H1 (cell line): ENCODE data around the gene FAM149B1. TPM values are rescaled to one million over a fixed set of nuclear protein-coding genes. Genes with fewer than 3 reads are reported as not detected.

Experiments used
- CTCF ChIA-PET: fragments of 300-600 bp; sonication (Branson Sonifier 250); formaldehyde crosslinking; loops from one replicate; lab custom pipeline; 2021; ENCODE audit not compliant: partially characterized antibody; lab: Charles Lee
- POLR2A ChIA-PET: fragments of 300-600 bp; sonication (Branson Sonifier 250); formaldehyde crosslinking; loops from one replicate; lab custom pipeline; 2021; ENCODE audit warnings: inconsistent platforms; ENCODE audit not compliant: partially characterized antibody; lab: Charles Lee
- DNase-seq, 2 experiments: peaks; one replicate each; pipeline versions ENCODE4 v3.0.0 to v3.0.0-alpha.2; 2010 to 2022; ENCODE audit warnings: low spot score in 2 of 2, low read depth in 1 of 2, mixed read lengths in 1 of 2
- FAIRE-seq: peaks from 2 replicates; lab custom pipeline; 2011; peaks lifted over from hg19 to GRCh38; lab: Jason Lieb, UNC
- H2AFZ ChIP-seq: 2 replicates; pipeline ENCODE4 v1.8.1; 2012; ENCODE audit warnings: low read length, inconsistent platforms
- H2AK5ac ChIP-seq: 2 replicates; pipeline ENCODE4 v1.6.1; 2013; ENCODE audit warnings: low read depth, low read length
- H2BK120ac ChIP-seq: replicated peaks from 2 replicates; pipeline ENCODE3; 2013; ENCODE audit warnings: low read depth, low read length, inconsistent platforms
- H2BK12ac ChIP-seq: 2 replicates; pipeline ENCODE4 v1.6.1; 2013; ENCODE audit warnings: low read depth, low read length
- H2BK15ac ChIP-seq: 2 replicates; pipeline ENCODE4 v1.6.1; 2013; ENCODE audit warnings: low read length
- H2BK20ac ChIP-seq: 2 replicates; pipeline ENCODE4 v1.6.1; 2013; ENCODE audit warnings: low read length
- H2BK5ac ChIP-seq: 2 replicates; pipeline ENCODE4 v1.6.1; 2013; ENCODE audit warnings: low read depth, low read length
- H3K14ac ChIP-seq: 2 replicates; pipeline ENCODE4 v1.6.1; 2013; ENCODE audit warnings: inconsistent platforms; ENCODE audit not compliant: insufficient read length
- H3K18ac ChIP-seq: 2 replicates; pipeline ENCODE4 v1.6.1; 2013; ENCODE audit warnings: low read length; ENCODE audit errors: extremely low read depth
- H3K23ac ChIP-seq: 2 replicates; pipeline ENCODE4 v1.6.1; 2013; ENCODE audit warnings: inconsistent platforms; ENCODE audit not compliant: insufficient read length
- H3K23me2 ChIP-seq: 2 replicates; pipeline ENCODE4 v1.6.1; 2013; ENCODE audit warnings: low read depth, low read length
- H3K27ac ChIP-seq: 2 replicates; pipeline ENCODE4 v1.6.1; 2011; ENCODE audit warnings: low read depth, low read length, inconsistent platforms
- H3K27me3 ChIP-seq, 4 experiments: replicated peaks in 1 of 4; 1 replicate in 1 of 4; 2 replicates in 3 of 4; pipeline versions ENCODE4 v1.6.1 to v1.8.1; 2011 to 2013; ENCODE audit warnings: low read length in 3 of 4, mild to moderate bottlenecking in 3 of 4, inconsistent platforms in 2 of 4, mixed read lengths in 2 of 4, moderate library complexity in 1 of 4; ENCODE audit not compliant: control insufficient read depth in 3 of 4, insufficient read depth in 3 of 4; ENCODE audit errors: extremely low read depth in 1 of 4
- H3K36me3 ChIP-seq, 4 experiments: 2 replicates each; pipeline versions ENCODE4 v1.6.1 to v1.8.1; 2011 to 2013; ENCODE audit warnings: mild to moderate bottlenecking in 4 of 4, low read length in 3 of 4, moderate library complexity in 2 of 4, control low read depth in 1 of 4, inconsistent platforms in 1 of 4; ENCODE audit not compliant: insufficient read depth in 4 of 4, control insufficient read depth in 2 of 4
- H3K4ac ChIP-seq: replicated peaks from 2 replicates; pipeline ENCODE3; 2013; ENCODE audit warnings: low read length, low read depth, mixed read lengths, inconsistent platforms; ENCODE audit not compliant: insufficient read length
- H3K4me1 ChIP-seq, 4 experiments: replicated peaks in 1 of 4; 1 replicate in 1 of 4; 2 replicates in 3 of 4; pipeline versions ENCODE4 v1.6.1 to v1.8.1; 2011 to 2013; ENCODE audit warnings: low read length in 3 of 4, inconsistent platforms in 2 of 4, mixed read lengths in 1 of 4; ENCODE audit not compliant: insufficient read depth in 4 of 4, control insufficient read depth in 3 of 4
- H3K4me2 ChIP-seq, 2 experiments: 2 replicates each; pipeline versions ENCODE4 v1.6.1 to v1.8.1; 2011 to 2013; ENCODE audit warnings: low read depth in 2 of 2, low read length in 2 of 2, control low read depth in 1 of 2, inconsistent platforms in 1 of 2, mild to moderate bottlenecking in 1 of 2; ENCODE audit not compliant: insufficient read depth in 1 of 2
- H3K4me3 ChIP-seq, 4 experiments: fragments of 200-600, 300-600 bp in 1 of 4; sonication (generic), shearing (Covaris generic), sonication (Bioruptor Twin) in 1 of 4; 2 replicates each; pipeline versions ENCODE4 v1.5.1 to v1.8.1; 2011 to 2016; ENCODE audit warnings: low read length in 4 of 4, low read depth in 3 of 4, control low read depth in 2 of 4, inconsistent platforms in 2 of 4, mild to moderate bottlenecking in 2 of 4, mixed read lengths in 1 of 4, moderate library complexity in 1 of 4; ENCODE audit not compliant: insufficient read depth in 2 of 4; ENCODE audit errors: extremely low read depth in 1 of 4
- H3K56ac ChIP-seq: replicated peaks from 2 replicates; pipeline ENCODE3; 2013; ENCODE audit warnings: low read depth, mild to moderate bottlenecking, mixed read lengths, low read length, inconsistent platforms; ENCODE audit not compliant: insufficient read length
- H3K79me1 ChIP-seq: 2 replicates; pipeline ENCODE4 v1.6.1; 2013; ENCODE audit warnings: low read depth, low read length, control low read depth
- H3K79me2 ChIP-seq, 2 experiments: 2 replicates each; pipeline versions ENCODE4 v1.6.1 to v1.8.1; 2012 to 2013; ENCODE audit warnings: low read length in 2 of 2, mild to moderate bottlenecking in 2 of 2, inconsistent platforms in 1 of 2; ENCODE audit not compliant: insufficient read depth in 2 of 2, control insufficient read depth in 1 of 2
- H3K9ac ChIP-seq, 4 experiments: replicated peaks in 1 of 4; 1 replicate in 1 of 4; 2 replicates in 3 of 4; pipeline versions ENCODE4 v1.6.1 to v1.8.1; 2011 to 2013; ENCODE audit warnings: low read depth in 3 of 4, low read length in 3 of 4, control low read depth in 2 of 4, mild to moderate bottlenecking in 2 of 4, moderate library complexity in 2 of 4, inconsistent platforms in 1 of 4; ENCODE audit errors: extremely low read depth in 1 of 4
- H3K9me3 ChIP-seq, 2 experiments: 2 replicates each; pipeline versions ENCODE4 v1.6.1 to v1.8.1; 2012 to 2013; ENCODE audit warnings: mild to moderate bottlenecking in 2 of 2, moderate library complexity in 2 of 2, control low read depth in 1 of 2, inconsistent platforms in 1 of 2, low read depth in 1 of 2, low read length in 1 of 2, mixed read lengths in 1 of 2; ENCODE audit not compliant: insufficient read depth in 2 of 2
- H4K20me1 ChIP-seq, 2 experiments: replicated peaks in 1 of 2; 2 replicates each; pipeline versions ENCODE3 to v1.8.1; 2011 to 2013; ENCODE audit warnings: inconsistent platforms in 2 of 2, low read length in 2 of 2, mild to moderate bottlenecking in 1 of 2; ENCODE audit not compliant: insufficient read depth in 2 of 2, control insufficient read depth in 1 of 2
- H4K5ac ChIP-seq: 2 replicates; pipeline ENCODE4 v1.6.1; 2013; ENCODE audit warnings: low read length, low read depth, mixed read lengths, inconsistent platforms; ENCODE audit not compliant: insufficient read length
- H4K8ac ChIP-seq: 2 replicates; pipeline ENCODE4 v1.8.0; 2013; ENCODE audit warnings: mild to moderate bottlenecking, moderate library complexity, low read length, inconsistent platforms; ENCODE audit not compliant: insufficient read depth; ENCODE audit errors: extremely low read depth
- H4K91ac ChIP-seq: replicated peaks from 2 replicates; pipeline ENCODE3; 2013; ENCODE audit warnings: low read length, mixed read lengths, inconsistent platforms; ENCODE audit not compliant: insufficient read length
- ASH2L ChIP-seq: fragments of 200-600, 300-600 bp; sonication (generic); IDR thresholded peaks from one replicate; pipeline ENCODE4 v1.7.1; 2017; ENCODE audit warnings: low read length
- BRCA1 ChIP-seq: IDR thresholded peaks from 2 replicates; pipeline ENCODE4 v1.6.1; 2012; ENCODE audit warnings: low read depth, low read length, improper control_type of control experiment
- CBX5 ChIP-seq: fragments of 300-800, 300-1000 bp; sonication (generic); IDR thresholded peaks from 2 replicates; pipeline ENCODE4 v1.7.1; 2016; ENCODE audit warnings: antibody characterized with exemption, low read length, low read depth
- CTBP2 ChIP-seq: IDR thresholded peaks from 2 replicates; pipeline ENCODE4 v1.7.0; 2011; ENCODE audit warnings: borderline replicate concordance, mild to moderate bottlenecking, moderate library complexity, mixed read lengths, low read length; ENCODE audit not compliant: insufficient read depth, insufficient read length
- KDM4A ChIP-seq: IDR thresholded peaks from one replicate; pipeline ENCODE4 v1.7.1; 2012; ENCODE audit warnings: low read depth, mild to moderate bottlenecking, moderate library complexity, low read length, inconsistent platforms; ENCODE audit not compliant: severe bottlenecking
- RNF2 ChIP-seq: fragments of 200-900, 300-1000 bp; sonication (generic); IDR thresholded peaks from 2 replicates; pipeline ENCODE4 v1.7.1; 2016; ENCODE audit warnings: borderline replicate concordance, low read depth, mild to moderate bottlenecking, antibody characterized with exemption, low read length; ENCODE audit not compliant: poor library complexity, severe bottlenecking; ENCODE audit errors: missing control alignments
- WGBS, 2 experiments: shearing (Covaris generic) in 1 of 2; methylation state at CpG; one replicate each; pipeline versions ENCODE4 v1.1.6 to v1.1.7; 2013 to 2015; ENCODE audit warnings: low lambda C conversion rate in 2 of 2, mixed read lengths in 2 of 2, inconsistent platforms in 1 of 2, low coverage in 1 of 2, missing lambda C conversion rate in 1 of 2; ENCODE audit not compliant: insufficient replicate concordance in 2 of 2, insufficient coverage in 1 of 2, insufficient read length in 1 of 2; ENCODE audit errors: extremely low coverage in 1 of 2, missing lambda C conversion rate in 1 of 2; 5-methylcytosine and 5-hydroxymethylcytosine counted together
- polyA plus RNA-seq, 7 experiments: library from polyadenylated mRNA; depleted of rRNA in 3 of 7; stranded (reverse) in 5 of 7; unstranded in 2 of 7; fragments of >200 nt in 5 of 7; fragments of 200-250 nt in 2 of 7; gene quantifications; 1 replicate in 5 of 7; 2 replicates in 1 of 7; 4 replicates in 1 of 7; pipeline versions ENCODE4 v1.2.1 to v1.2.3, GENCODE V29; 2011 to 2013; ENCODE audit warnings: missing spikeins in 2 of 7, mixed read lengths in 2 of 7
- total RNA-seq: library from RNA; stranded (reverse); fragmentation: NEBNext Ultra II Directional; extraction: Animal tissue kit (Norgen Biotek cat#: 25700); gene quantifications from 2 replicates; pipeline ENCODE4 v1.2.1, GENCODE V29; 2021
- TF ChIP-seq, protein P1 (sequence below), 3 experiments: IDR thresholded peaks; 1 replicate in 2 of 3; 2 replicates in 1 of 3; pipeline versions ENCODE4 v1.5.1 to v1.6.1; 2011; ENCODE audit warnings: low read length in 3 of 3, mild to moderate bottlenecking in 3 of 3, inconsistent platforms in 2 of 3, low read depth in 1 of 3, moderate library complexity in 1 of 3; ENCODE audit not compliant: insufficient read depth in 1 of 3; ENCODE audit errors: control extremely low read depth in 1 of 3
- TF ChIP-seq, protein P2 (sequence below): IDR thresholded peaks from 2 replicates; pipeline ENCODE4 v1.6.1; 2012; ENCODE audit warnings: inconsistent platforms

The FAM149B1 gene
- total and polyA plus RNA-seq, 2 of the 8 experiments (the other 6 are each of a cell fraction or from before 2014, with no cell fraction given) = 16.8 to 21.9 TPM

DNA sequence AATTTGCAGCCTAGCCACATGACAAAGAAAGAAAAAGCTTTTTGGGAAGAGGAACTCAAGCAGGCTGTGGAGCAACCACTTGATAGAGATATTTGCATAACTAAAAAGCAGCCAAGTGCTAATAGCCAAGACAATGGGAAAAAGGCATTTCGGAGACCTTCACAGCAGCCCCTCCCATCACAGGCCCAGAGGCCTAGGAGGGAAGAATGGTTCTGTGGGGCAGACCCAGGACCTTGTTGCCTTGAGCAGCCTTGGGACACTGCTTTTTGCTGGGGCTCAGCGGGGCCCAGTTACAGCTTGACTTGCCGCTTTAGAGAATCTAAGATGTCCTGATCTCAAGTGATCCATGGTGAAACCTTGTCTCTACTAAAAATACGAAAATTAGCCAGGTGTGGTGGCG lies 38.5 kb downstream of the FAM149B1 start:
- Histone ChIP-seq H3K18ac (no peak overlapping the region), H3K23ac (no peak overlapping the region), H4K91ac (no peak overlapping the region), H2BK20ac (no peak overlapping the region), H3K9me3 (peaks cover 19 to 25% of the 10 kb centered on the region in 2 experiments), H3K36me3 (peaks cover 0 to 6% (median 1%) of the 10 kb centered on the region in 4 experiments; a peak in 2 of 8 replicates), H3K4me2 (no peak overlapping the region), H2BK5ac (no peak overlapping the region), H4K20me1 (no peaks in the 10 kb centered on the region), H3K9ac (no peak overlapping the region), H4K8ac (no peak overlapping the region), H3K4me1 (no peaks in the 10 kb centered on the region), H2AK5ac (no peak overlapping the region), H3K27ac (no peak overlapping the region), H2AFZ (no peak overlapping the region), H2BK12ac (no peak overlapping the region), H3K4me3 (no peak overlapping the region), H2BK120ac (no peak overlapping the region), H3K27me3 (no peaks in the 10 kb centered on the region), H3K14ac (no peak overlapping the region), H3K4ac (no peak overlapping the region), H3K56ac (no peak overlapping the region), H3K23me2 (no peaks in the 10 kb centered on the region), H4K5ac (no peak overlapping the region), H3K79me1 (no peaks in the 10 kb centered on the region), H2BK15ac (no peak overlapping the region), H3K79me2 (no peaks in the 10 kb centered on the region)
- ChIA-PET CTCF (interaction anchor here (1.0 kb wide), 1 partner anchor 10 kb away, joined by 4 read pairs; no protein-coding TSS in a partner anchor), POLR2A (interaction anchor here (1.0 kb wide), 1 partner anchor 40 kb away, joined by 3 read pairs; no protein-coding TSS in a partner anchor)
- DNase-seq (no peak), FAIRE-seq (no peak)
- WGBS, 2 experiments = 93% methylated on average over 5 of the region's 5 CpGs; no CpG with 5 or more reads in 1 of the 2 experiments
- no peak for TF ChIP-seq CTBP2
- TF ChIP-seq, protein P1, sequence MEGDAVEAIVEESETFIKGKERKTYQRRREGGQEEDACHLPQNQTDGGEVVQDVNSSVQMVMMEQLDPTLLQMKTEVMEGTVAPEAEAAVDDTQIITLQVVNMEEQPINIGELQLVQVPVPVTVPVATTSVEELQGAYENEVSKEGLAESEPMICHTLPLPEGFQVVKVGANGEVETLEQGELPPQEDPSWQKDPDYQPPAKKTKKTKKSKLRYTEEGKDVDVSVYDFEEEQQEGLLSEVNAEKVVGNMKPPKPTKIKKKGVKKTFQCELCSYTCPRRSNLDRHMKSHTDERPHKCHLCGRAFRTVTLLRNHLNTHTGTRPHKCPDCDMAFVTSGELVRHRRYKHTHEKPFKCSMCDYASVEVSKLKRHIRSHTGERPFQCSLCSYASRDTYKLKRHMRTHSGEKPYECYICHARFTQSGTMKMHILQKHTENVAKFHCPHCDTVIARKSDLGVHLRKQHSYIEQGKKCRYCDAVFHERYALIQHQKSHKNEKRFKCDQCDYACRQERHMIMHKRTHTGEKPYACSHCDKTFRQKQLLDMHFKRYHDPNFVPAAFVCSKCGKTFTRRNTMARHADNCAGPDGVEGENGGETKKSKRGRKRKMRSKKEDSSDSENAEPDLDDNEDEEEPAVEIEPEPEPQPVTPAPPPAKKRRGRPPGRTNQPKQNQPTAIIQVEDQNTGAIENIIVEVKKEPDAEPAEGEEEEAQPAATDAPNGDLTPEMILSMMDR (IDR thresholded peaks at IDR 0.05; ENCODE audit: control extremely low read depth in 1 of 3, insufficient read depth in 1 of 3, low read depth in 1 of 3, low read length in 3 of 3) = no peak
- TF ChIP-seq CBX5 = no peak
- no peak for TF ChIP-seq KDM4A
- no peak for TF ChIP-seq ASH2L
- no peak for TF ChIP-seq RNF2
- TF ChIP-seq BRCA1 = no peak
- TF ChIP-seq, protein P2, sequence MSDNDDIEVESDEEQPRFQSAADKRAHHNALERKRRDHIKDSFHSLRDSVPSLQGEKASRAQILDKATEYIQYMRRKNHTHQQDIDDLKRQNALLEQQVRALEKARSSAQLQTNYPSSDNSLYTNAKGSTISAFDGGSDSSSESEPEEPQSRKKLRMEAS = no peak
